H9 (cell line): ENCODE measurements around the gene MGA. TPM values are rescaled to one million over a fixed set of nuclear protein-coding genes. Genes with fewer than 3 reads are reported as not detected.

Source experiments
- DNase-seq: peaks from one replicate; pipeline ENCODE4 v3.0.0-alpha.2; 2017
- H2AFZ ChIP-seq: one replicate; pipeline ENCODE4 v1.6.1; 2013; ENCODE audit warnings: mild to moderate bottlenecking, low read length, control low read depth, moderate library complexity
- H2AK5ac ChIP-seq: 2 replicates; pipeline ENCODE4 v1.6.1; 2013; ENCODE audit warnings: low read length, control low read depth, mixed read lengths; ENCODE audit not compliant: insufficient read length
- H2BK120ac ChIP-seq: one replicate; pipeline ENCODE4 v1.6.1; 2013; ENCODE audit warnings: low read depth, mild to moderate bottlenecking, low read length, control low read depth, inconsistent platforms; ENCODE audit not compliant: poor library complexity, severe bottlenecking
- H2BK12ac ChIP-seq: 2 replicates; pipeline ENCODE4 v1.6.1; 2013; ENCODE audit warnings: low read length, control low read depth, mixed read lengths, low read depth; ENCODE audit not compliant: insufficient read length
- H2BK15ac ChIP-seq: 2 replicates; pipeline ENCODE4 v1.6.1; 2013; ENCODE audit warnings: low read depth, low read length, control low read depth
- H2BK20ac ChIP-seq: one replicate; pipeline ENCODE4 v1.6.1; 2013; ENCODE audit warnings: low read depth, mild to moderate bottlenecking, low read length, control low read depth, inconsistent platforms; ENCODE audit not compliant: poor library complexity, severe bottlenecking
- H2BK5ac ChIP-seq: 2 replicates; pipeline ENCODE4 v1.6.1; 2013; ENCODE audit warnings: low read length, control low read depth, mixed read lengths; ENCODE audit not compliant: insufficient read length
- H3K14ac ChIP-seq: 2 replicates; pipeline ENCODE4 v1.6.1; 2013; ENCODE audit warnings: low read length, control low read depth; ENCODE audit not compliant: insufficient read depth
- H3K18ac ChIP-seq: 2 replicates; pipeline ENCODE4 v1.6.1; 2013; ENCODE audit warnings: low read depth, mild to moderate bottlenecking, mixed read lengths, low read length, control low read depth; ENCODE audit not compliant: insufficient read length
- H3K23ac ChIP-seq: 2 replicates; pipeline ENCODE4 v1.6.1; 2013; ENCODE audit warnings: low read length, control low read depth, mixed read lengths, low read depth; ENCODE audit not compliant: insufficient read length
- H3K23me2 ChIP-seq: 2 replicates; pipeline ENCODE4 v1.6.1; 2013; ENCODE audit warnings: low read depth, mild to moderate bottlenecking, mixed read lengths, low read length, control low read depth; ENCODE audit not compliant: insufficient read length, poor library complexity, severe bottlenecking
- H3K27ac ChIP-seq: 2 replicates; pipeline ENCODE4 v1.5.1; 2013; ENCODE audit warnings: low read length, control low read depth, mixed read lengths, low read depth; ENCODE audit not compliant: insufficient read length
- H3K27me3 ChIP-seq: 2 replicates; pipeline ENCODE4 v1.6.1; 2013; ENCODE audit warnings: low read length, control low read depth, inconsistent platforms; ENCODE audit not compliant: insufficient read depth
- H3K4ac ChIP-seq: 2 replicates; pipeline ENCODE4 v1.6.1; 2013; ENCODE audit warnings: low read depth, mild to moderate bottlenecking, control low read depth, inconsistent platforms, low read length, moderate library complexity
- H3K4me1 ChIP-seq: 2 replicates; pipeline ENCODE4 v1.6.1; 2013; ENCODE audit warnings: low read length, control low read depth, inconsistent platforms; ENCODE audit not compliant: insufficient read depth
- H3K4me2 ChIP-seq: 2 replicates; pipeline ENCODE4 v1.6.1; 2013; ENCODE audit warnings: low read length, control low read depth, mixed read lengths; ENCODE audit not compliant: insufficient read length, insufficient read depth
- H3K56ac ChIP-seq: 2 replicates; pipeline ENCODE4 v1.6.1; 2013; ENCODE audit warnings: low read depth, mild to moderate bottlenecking, mixed read lengths, low read length, control low read depth; ENCODE audit not compliant: insufficient read length
- H3K79me1 ChIP-seq: 2 replicates; pipeline ENCODE4 v1.6.1; 2013; ENCODE audit warnings: low read depth, mild to moderate bottlenecking, moderate library complexity, low read length, control low read depth, inconsistent platforms; ENCODE audit not compliant: insufficient read depth, poor library complexity, severe bottlenecking
- H3K79me2 ChIP-seq: 2 replicates; pipeline ENCODE4 v1.6.1; 2013; ENCODE audit warnings: low read length, control low read depth, inconsistent platforms; ENCODE audit not compliant: insufficient read depth
- H3K9ac ChIP-seq: 2 replicates; pipeline ENCODE4 v1.6.1; 2013; ENCODE audit warnings: low read length, control low read depth, mixed read lengths; ENCODE audit not compliant: insufficient read length; ENCODE audit errors: extremely low read depth
- H3K9me3 ChIP-seq: one replicate; pipeline ENCODE4 v1.6.1; 2013; ENCODE audit warnings: low read depth, low read length, inconsistent platforms; ENCODE audit not compliant: control insufficient read depth
- H3T11ph ChIP-seq: one replicate; pipeline ENCODE4 v1.6.1; 2013; ENCODE audit warnings: mild to moderate bottlenecking, low read length, control low read depth, inconsistent platforms
- H4K20me1 ChIP-seq: one replicate; pipeline ENCODE4 v1.6.1; 2013; ENCODE audit not compliant: control insufficient read depth, insufficient read length, insufficient read depth
- H4K5ac ChIP-seq: 2 replicates; pipeline ENCODE4 v1.6.1; 2013; ENCODE audit warnings: low read depth, mild to moderate bottlenecking, mixed read lengths, low read length, control low read depth; ENCODE audit not compliant: insufficient read length
- H4K8ac ChIP-seq: replicated peaks from 2 replicates; pipeline ENCODE4 v1.6.1; 2013; ENCODE audit warnings: low read length, control low read depth, mixed read lengths, low read depth; ENCODE audit not compliant: insufficient read length
- H4K91ac ChIP-seq: 2 replicates; pipeline ENCODE4 v1.6.1; 2013; ENCODE audit warnings: low read depth, mild to moderate bottlenecking, moderate library complexity, mixed read lengths, low read length, control low read depth; ENCODE audit not compliant: insufficient read length
- H3K27ac Mint-ChIP-seq, 3 experiments: 2 replicates in 2 of 3; 3 replicates in 1 of 3; pipeline ENCODE4 v1.8.0; 2020 to 2021; ENCODE audit warnings: mixed read lengths in 3 of 3, mild to moderate bottlenecking in 1 of 3, moderate library complexity in 1 of 3
- H3K27me3 Mint-ChIP-seq: 2 replicates; pipeline ENCODE4 v1.8.0; 2021; ENCODE audit warnings: low read depth, mild to moderate bottlenecking, moderate library complexity, mixed read lengths
- H3K36me3 Mint-ChIP-seq, 3 experiments: 2 replicates in 2 of 3; 3 replicates in 1 of 3; pipeline ENCODE4 v1.8.0; 2020 to 2021; ENCODE audit warnings: low read depth in 3 of 3, mixed read lengths in 3 of 3; ENCODE audit not compliant: insufficient read depth in 1 of 3
- H3K4me1 Mint-ChIP-seq, 2 experiments: 2 replicates each; pipeline ENCODE4 v1.8.0; 2020; ENCODE audit warnings: mixed read lengths in 2 of 2
- H3K4me3 Mint-ChIP-seq, 2 experiments: 2 replicates in 1 of 2; 3 replicates in 1 of 2; pipeline ENCODE4 v1.8.0; 2020 to 2021; ENCODE audit warnings: mild to moderate bottlenecking in 2 of 2, mixed read lengths in 2 of 2, moderate library complexity in 1 of 2
- H3K9me3 Mint-ChIP-seq, 2 experiments: 2 replicates in 1 of 2; 3 replicates in 1 of 2; pipeline ENCODE4 v1.8.0; 2020; ENCODE audit warnings: mild to moderate bottlenecking in 2 of 2, mixed read lengths in 2 of 2, moderate library complexity in 1 of 2
- WGBS: extraction: QIAGEN DNeasy Blood & Tissue Kit; methylation state at CpG from one replicate; pipeline ENCODE4 v1.1.7; 2013; ENCODE audit warnings: missing lambda C conversion rate, low lambda C conversion rate, mixed read lengths; ENCODE audit not compliant: insufficient read length; ENCODE audit errors: extremely low coverage; 5-methylcytosine and 5-hydroxymethylcytosine counted together
- total RNA-seq: library from RNA; stranded (reverse); gene quantifications from 2 replicates; pipeline ENCODE4 v1.2.1, GENCODE V29; 2021
- TF ChIP-seq, protein P1 (sequence below): fragments of 200-600 bp; sonication (generic); conservative IDR thresholded peaks from 3 replicates; pipeline ENCODE4 v1.8.0; 2021; ENCODE audit warnings: antibody characterized with exemption, mild to moderate bottlenecking

MGA gene
- total RNA-seq, 1 experiment from 2014 or later: 62.7 TPM

GRCh38 chr15:41732483-41732882 is 72.3 kb downstream of the MGA start:
- Histone ChIP-seq H3K79me2 (no peaks in the 10 kb centered on the region), H2AFZ (no peak overlapping the region), H3T11ph (no peak overlapping the region), H3K4me1 (no peaks in the 10 kb centered on the region), H3K23ac (no peak overlapping the region), H4K8ac (no peak overlapping the region), H2BK5ac (no peak overlapping the region), H3K23me2 (no peaks in the 10 kb centered on the region), H2BK12ac (no peak overlapping the region), H3K18ac (no peak overlapping the region), H2BK15ac (no peak overlapping the region), H3K14ac (no peak overlapping the region), H4K91ac (no peak overlapping the region), H2AK5ac (no peak overlapping the region), H4K20me1 (no peaks in the 10 kb centered on the region), H3K4me2 (no peak overlapping the region), H3K9ac (no peak overlapping the region), H2BK20ac (no peak overlapping the region), H3K56ac (no peak overlapping the region), H2BK120ac (no peak overlapping the region), H3K79me1 (no peaks in the 10 kb centered on the region), H3K27me3 (no peaks in the 10 kb centered on the region), H4K5ac (no peak overlapping the region), H3K9me3 (no peaks in the 10 kb centered on the region), H3K27ac (no peak overlapping the region), H3K4ac (no peak overlapping the region)
- Mint-ChIP-seq H3K4me3 (no peak overlapping the region), H3K27me3 (no peaks in the 10 kb centered on the region), H3K9me3 (no peaks in the 10 kb centered on the region), H3K36me3 (peaks cover 9 to 55% (median 32%) of the 10 kb centered on the region in 3 experiments; a peak in 5 of 7 replicates), H3K4me1 (no peaks in the 10 kb centered on the region), H3K27ac (no peak overlapping the region)
- DNase-seq: no peak
- TF ChIP-seq, protein P1, sequence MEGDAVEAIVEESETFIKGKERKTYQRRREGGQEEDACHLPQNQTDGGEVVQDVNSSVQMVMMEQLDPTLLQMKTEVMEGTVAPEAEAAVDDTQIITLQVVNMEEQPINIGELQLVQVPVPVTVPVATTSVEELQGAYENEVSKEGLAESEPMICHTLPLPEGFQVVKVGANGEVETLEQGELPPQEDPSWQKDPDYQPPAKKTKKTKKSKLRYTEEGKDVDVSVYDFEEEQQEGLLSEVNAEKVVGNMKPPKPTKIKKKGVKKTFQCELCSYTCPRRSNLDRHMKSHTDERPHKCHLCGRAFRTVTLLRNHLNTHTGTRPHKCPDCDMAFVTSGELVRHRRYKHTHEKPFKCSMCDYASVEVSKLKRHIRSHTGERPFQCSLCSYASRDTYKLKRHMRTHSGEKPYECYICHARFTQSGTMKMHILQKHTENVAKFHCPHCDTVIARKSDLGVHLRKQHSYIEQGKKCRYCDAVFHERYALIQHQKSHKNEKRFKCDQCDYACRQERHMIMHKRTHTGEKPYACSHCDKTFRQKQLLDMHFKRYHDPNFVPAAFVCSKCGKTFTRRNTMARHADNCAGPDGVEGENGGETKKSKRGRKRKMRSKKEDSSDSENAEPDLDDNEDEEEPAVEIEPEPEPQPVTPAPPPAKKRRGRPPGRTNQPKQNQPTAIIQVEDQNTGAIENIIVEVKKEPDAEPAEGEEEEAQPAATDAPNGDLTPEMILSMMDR: no peak
- whole genome bisulfite sequencing: no CpG with 5 or more reads among the region's 1 CpG
